Liver (tissue), 9 donors: ENCODE data around the gene DCTN3. TPM values are rescaled to one million over a fixed set of nuclear protein-coding genes. Genes with fewer than 3 reads are reported as not detected.

Source experiments
- DNase-seq: peaks from one replicate; pipeline ENCODE4 v3.0.0-alpha.2; 2017; ENCODE audit warnings: low spot score
- H3K27ac ChIP-seq, 2 donors: one replicate each; pipeline ENCODE4 v1.7.0; 2013; ENCODE audit warnings: inconsistent platforms in 2 of 2, low read length in 2 of 2, control low read depth in 1 of 2, low read depth in 1 of 2, mild to moderate bottlenecking in 1 of 2
- H3K27me3 ChIP-seq, 4 donors: one replicate each; pipeline versions ENCODE4 v1.6.1 to v1.7.0; 2013; ENCODE audit warnings: low read length in 3 of 4, inconsistent platforms in 1 of 4, mild to moderate bottlenecking in 1 of 4, moderate library complexity in 1 of 4; ENCODE audit not compliant: control insufficient read depth in 4 of 4, insufficient read depth in 4 of 4
- H3K36me3 ChIP-seq, 4 donors: one replicate each; pipeline versions ENCODE4 v1.6.1 to v1.7.0; 2013; ENCODE audit warnings: low read length in 3 of 4, mild to moderate bottlenecking in 3 of 4, low read depth in 1 of 4, moderate library complexity in 1 of 4; ENCODE audit not compliant: control insufficient read depth in 4 of 4, insufficient read depth in 3 of 4
- H3K4me1 ChIP-seq, 4 donors: one replicate each; pipeline versions ENCODE4 v1.6.1 to v1.7.0; 2013; ENCODE audit warnings: low read length in 3 of 4, mild to moderate bottlenecking in 3 of 4, moderate library complexity in 1 of 4; ENCODE audit not compliant: control insufficient read depth in 4 of 4, insufficient read depth in 4 of 4
- H3K4me3 ChIP-seq, 3 donors: one replicate each; pipeline versions ENCODE4 v1.6.1 to v1.7.0; 2013; ENCODE audit warnings: low read length in 3 of 3, control low read depth in 1 of 3, low read depth in 1 of 3, mild to moderate bottlenecking in 1 of 3
- H3K9ac ChIP-seq, 2 donors: one replicate each; pipeline ENCODE4 v1.7.0; 2013; ENCODE audit warnings: low read length in 2 of 2, mild to moderate bottlenecking in 2 of 2, moderate library complexity in 2 of 2, control low read depth in 1 of 2, low read depth in 1 of 2
- H3K9me3 ChIP-seq, 4 donors: one replicate each; pipeline versions ENCODE4 v1.6.1 to v1.7.0; 2013; ENCODE audit warnings: low read length in 3 of 4; ENCODE audit not compliant: control insufficient read depth in 4 of 4
- EGR1 ChIP-seq, 2 donors: IDR thresholded peaks; 2 replicates each; pipeline ENCODE4 v1.6.1; 2016 to 2018; ENCODE audit warnings: antibody characterized with exemption in 2 of 2, low read depth in 2 of 2
- FOXA1 ChIP-seq: IDR thresholded peaks from 2 replicates; pipeline ENCODE4 v1.6.1; 2016; ENCODE audit warnings: antibody characterized with exemption
- GABPA ChIP-seq, 2 donors: IDR thresholded peaks in 1 of 2; conservative IDR thresholded peaks in 1 of 2; 2 replicates each; pipeline ENCODE4 v1.6.1; 2016; ENCODE audit warnings: antibody characterized with exemption in 2 of 2, mild to moderate bottlenecking in 1 of 2, moderate library complexity in 1 of 2
- HNF4G ChIP-seq: IDR thresholded peaks from 2 replicates; pipeline ENCODE4 v1.6.1; 2016; ENCODE audit warnings: antibody characterized with exemption
- NR2F2 ChIP-seq: IDR thresholded peaks from 2 replicates; pipeline ENCODE4 v1.6.1; 2016; ENCODE audit warnings: antibody characterized with exemption
- RAD21 ChIP-seq, 2 donors: IDR thresholded peaks; 2 replicates each; pipeline ENCODE4 v1.6.1; 2016; ENCODE audit warnings: antibody characterized with exemption in 2 of 2, mild to moderate bottlenecking in 2 of 2
- RXRA ChIP-seq, 2 donors: IDR thresholded peaks; 2 replicates each; pipeline ENCODE4 v1.6.1; 2017 to 2018; ENCODE audit warnings: antibody characterized with exemption in 2 of 2, mild to moderate bottlenecking in 1 of 2
- SP1 ChIP-seq: IDR thresholded peaks from 2 replicates; pipeline ENCODE4 v1.6.1; 2018; ENCODE audit warnings: antibody characterized with exemption, mild to moderate bottlenecking
- YY1 ChIP-seq: IDR thresholded peaks from 2 replicates; pipeline ENCODE4 v1.6.1; 2016; ENCODE audit warnings: antibody characterized with exemption, mild to moderate bottlenecking
- whole genome bisulfite sequencing: extraction: QIAGEN DNeasy Blood & Tissue Kit; methylation state at CpG from one replicate; pipeline ENCODE4 v1.1.7; 2013; 5-methylcytosine and 5-hydroxymethylcytosine counted together
- polyA plus RNA-seq, 2 donors: library from polyadenylated mRNA; stranded (reverse) in 1 of 2; unstranded in 1 of 2; fragments of 200-250 nt in 1 of 2; fragments of >200 nt in 1 of 2; fragmentation: Nextera tagmentation in 1 of 2; extraction: Ambion mirVana in 1 of 2; gene quantifications; one replicate each; pipeline versions ENCODE4 v1.2.1 to v1.2.3, GENCODE V29; 2013 to 2015
- total RNA-seq, 2 donors: library from RNA; depleted of rRNA; stranded (reverse); fragments of >200 nt; gene quantifications; one replicate each; pipeline ENCODE4 v1.2.3, GENCODE V29; 2014
- TF ChIP-seq, protein P1 (sequence below): IDR thresholded peaks from 2 replicates; pipeline ENCODE4 v1.6.1; 2016; ENCODE audit warnings: antibody characterized with exemption
- TF ChIP-seq, protein P2 (sequence below): fragments of 150-350 bp; IDR thresholded peaks from 2 replicates; pipeline ENCODE4 v1.5.1; 2017; ENCODE audit warnings: improper control_type of control experiment, low read depth, low read length; ENCODE audit not compliant: missing input control
- donor health status: healthy.
- donor health status: healthy.
- donor health status: healthy.
- donor health status: healthy.
- donor health status: healthy.

The DCTN3 gene
- total and polyA plus RNA-seq, 4 donors, result 24.9 to 51.9 (median 46.7) TPM

DNA sequence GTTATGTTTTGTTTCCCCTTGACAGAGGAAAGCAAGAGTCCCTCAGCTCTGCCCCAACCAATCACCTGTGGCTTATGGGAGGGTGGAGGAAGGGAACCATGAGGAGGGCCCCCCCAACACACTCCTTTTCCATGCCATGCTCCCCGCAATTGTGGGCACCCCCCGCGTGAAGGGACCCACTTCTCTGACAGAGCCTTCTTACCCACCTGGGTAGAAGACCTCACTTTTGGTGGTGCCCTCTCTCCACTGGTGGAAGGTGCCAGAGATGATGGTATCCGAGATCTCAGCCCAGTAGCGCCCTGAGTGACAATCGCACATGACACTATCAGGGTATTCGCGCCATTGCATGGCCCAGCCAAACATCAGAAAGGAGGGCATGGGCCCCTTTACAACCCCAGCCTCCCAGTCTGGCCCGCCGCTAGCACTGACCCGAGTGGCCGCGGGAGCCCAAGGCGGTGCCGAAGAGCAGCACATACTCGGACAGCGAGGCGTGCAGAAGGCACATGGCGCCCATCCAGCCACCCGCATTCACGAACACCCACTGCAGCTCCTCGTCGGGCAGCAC is 16.6 kb upstream of the DCTN3 start:
- Histone ChIP-seq H3K27me3 (no peaks in the 10 kb centered on the region), H3K4me3 (peak overlapping the region; percentile 73 to 85 (median 77)), H3K9ac (peak overlapping the region; percentile 57 to 61), H3K9me3 (no peaks in the 10 kb centered on the region), H3K4me1 (peaks cover 12 to 62% (median 60%) of the 10 kb centered on the region in 4 donors), H3K36me3 (peaks cover 0 to 4% (median 2%) of the 10 kb centered on the region in 4 donors), H3K27ac (peak overlapping the region; percentile 80 to 86)
- TF ChIP-seq NR2F2 (no peak), EGR1 (IDR thresholded peaks at IDR 0.05; ENCODE audit: low read depth in 2 of 2) (no peak), SP1 (no peak), GABPA (IDR thresholded peaks at IDR 0.05 in 1 of 2, conservative IDR thresholded peaks at IDR 0.05 in 1 of 2) (no peak)
- TF ChIP-seq, protein P1, sequence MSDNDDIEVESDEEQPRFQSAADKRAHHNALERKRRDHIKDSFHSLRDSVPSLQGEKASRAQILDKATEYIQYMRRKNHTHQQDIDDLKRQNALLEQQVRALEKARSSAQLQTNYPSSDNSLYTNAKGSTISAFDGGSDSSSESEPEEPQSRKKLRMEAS, result no peak
- no peak for DNase-seq
- WGBS, result 5% methylated on average over 23 of the region's 23 CpGs

DNA sequence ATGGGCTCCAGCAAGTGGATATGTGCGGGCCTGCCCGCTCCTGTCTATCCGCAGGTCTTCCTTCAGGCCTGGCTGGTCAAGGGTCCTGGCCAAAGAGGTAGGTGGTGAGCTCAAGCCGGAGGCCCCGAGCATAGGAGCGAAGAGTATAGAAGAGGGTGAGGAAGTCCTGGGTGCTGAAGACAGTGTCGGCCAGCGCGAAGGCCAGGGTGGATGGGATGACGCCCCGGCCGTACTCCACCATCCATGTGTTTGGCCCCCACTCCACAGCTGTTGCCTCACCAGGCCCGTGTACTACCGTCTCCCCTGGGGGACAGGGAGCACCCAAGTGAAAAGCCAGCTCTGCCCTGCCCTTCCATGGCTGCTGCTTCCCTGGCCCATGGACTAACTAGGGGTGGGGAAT is 15.3 kb upstream of the DCTN3 start:
- WGBS, result 87% methylated on average over 14 of the region's 14 CpGs
- no peak for TF ChIP-seq FOXA1
- H3K4me1 ChIP-seq, result peaks cover 9 to 72% (median 65%) of the 10 kb centered on the region in 4 donors
- H3K36me3 ChIP-seq, result peaks cover 0 to 4% (median 2%) of the 10 kb centered on the region in 4 donors
- H3K9me3 ChIP-seq, result no peaks in the 10 kb centered on the region
- no peak overlapping the region for H3K9ac ChIP-seq
- no peak for DNase-seq
- no peak overlapping the region for H3K27ac ChIP-seq
- peak overlapping the region in 1 of 3 donors; percentile 73 for H3K4me3 ChIP-seq
- H3K27me3 ChIP-seq, result no peaks in the 10 kb centered on the region

DNA sequence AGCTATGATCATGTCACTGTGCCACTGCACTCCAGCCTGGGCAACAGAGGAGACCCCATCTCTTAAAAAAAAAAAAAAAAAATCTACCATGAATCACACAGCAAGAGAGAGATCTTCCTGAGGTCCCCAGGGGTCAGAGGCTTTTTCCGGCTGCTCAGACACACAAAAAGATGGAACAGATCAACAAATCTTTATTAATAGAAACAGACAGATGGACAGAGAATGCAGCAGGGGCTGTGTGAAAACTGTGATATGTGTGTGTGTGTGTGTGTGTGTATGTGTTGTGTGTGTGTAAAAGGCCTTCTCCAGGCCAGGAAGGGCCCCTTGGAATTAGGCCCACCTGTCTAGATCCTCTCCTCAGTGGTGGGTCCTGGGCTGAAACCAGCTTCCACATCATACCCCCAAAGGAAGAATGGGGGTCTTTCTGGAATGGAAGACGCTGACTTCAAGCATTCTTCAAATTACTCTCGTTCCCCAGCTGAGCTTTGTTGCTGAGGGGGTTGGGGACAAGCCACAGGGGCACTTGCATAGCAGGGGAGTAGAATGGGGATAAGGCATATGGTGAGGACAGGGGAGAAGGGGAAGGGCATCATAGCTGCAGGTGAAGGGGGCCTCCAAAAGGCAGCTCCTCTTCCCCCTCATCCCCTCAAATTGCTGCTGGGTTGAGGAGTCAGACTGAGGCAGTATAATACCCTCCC is 14.4 kb upstream of the DCTN3 start:
- 67% methylated on average over 3 of the region's 3 CpGs for WGBS

DNA sequence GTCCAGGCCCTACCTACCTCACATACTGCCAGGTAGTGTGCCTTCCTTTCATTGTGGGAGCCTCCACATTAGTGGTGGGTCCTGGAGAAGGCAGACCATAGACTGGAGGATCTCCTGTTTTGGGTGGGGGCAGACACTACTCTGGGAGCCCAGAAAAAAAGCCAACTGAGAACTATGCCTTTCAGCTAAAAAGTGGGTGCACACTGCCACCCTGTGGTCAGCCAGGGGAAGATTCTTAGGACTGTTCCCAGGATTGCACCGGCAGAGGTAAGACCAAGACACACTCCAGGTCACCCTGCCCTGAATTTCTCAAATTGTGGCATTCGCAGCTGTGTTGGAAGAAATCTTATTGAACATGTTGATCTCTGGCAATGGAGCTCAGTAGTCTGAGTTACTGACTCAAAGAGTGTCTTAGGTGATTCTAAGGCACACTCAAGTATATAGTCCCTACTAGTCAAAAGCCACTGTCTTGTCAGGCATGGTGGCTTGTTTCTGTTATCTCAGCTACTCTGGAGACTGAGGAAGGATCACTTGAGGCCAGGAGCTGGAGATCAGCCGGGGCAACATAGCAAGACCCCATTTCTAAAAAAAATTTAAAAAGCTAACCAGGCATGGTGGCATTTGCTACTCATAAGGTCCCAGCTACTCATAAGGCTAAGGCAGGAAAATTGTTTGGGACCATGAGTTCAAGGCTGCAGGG is 13.7 kb upstream of the DCTN3 start:
- H3K27ac ChIP-seq, result no peak overlapping the region
- TF ChIP-seq YY1 (no peak), RAD21 (IDR thresholded peaks at IDR 0.05) (peak; percentile 90 to 92), EGR1 (IDR thresholded peaks at IDR 0.05; ENCODE audit: low read depth in 2 of 2) (no peak), HNF4G (no peak), FOXA1 (no peak), RXRA (IDR thresholded peaks at IDR 0.05) (peak in 1 of 2 donors; percentile 9)
- TF ChIP-seq, protein P2, sequence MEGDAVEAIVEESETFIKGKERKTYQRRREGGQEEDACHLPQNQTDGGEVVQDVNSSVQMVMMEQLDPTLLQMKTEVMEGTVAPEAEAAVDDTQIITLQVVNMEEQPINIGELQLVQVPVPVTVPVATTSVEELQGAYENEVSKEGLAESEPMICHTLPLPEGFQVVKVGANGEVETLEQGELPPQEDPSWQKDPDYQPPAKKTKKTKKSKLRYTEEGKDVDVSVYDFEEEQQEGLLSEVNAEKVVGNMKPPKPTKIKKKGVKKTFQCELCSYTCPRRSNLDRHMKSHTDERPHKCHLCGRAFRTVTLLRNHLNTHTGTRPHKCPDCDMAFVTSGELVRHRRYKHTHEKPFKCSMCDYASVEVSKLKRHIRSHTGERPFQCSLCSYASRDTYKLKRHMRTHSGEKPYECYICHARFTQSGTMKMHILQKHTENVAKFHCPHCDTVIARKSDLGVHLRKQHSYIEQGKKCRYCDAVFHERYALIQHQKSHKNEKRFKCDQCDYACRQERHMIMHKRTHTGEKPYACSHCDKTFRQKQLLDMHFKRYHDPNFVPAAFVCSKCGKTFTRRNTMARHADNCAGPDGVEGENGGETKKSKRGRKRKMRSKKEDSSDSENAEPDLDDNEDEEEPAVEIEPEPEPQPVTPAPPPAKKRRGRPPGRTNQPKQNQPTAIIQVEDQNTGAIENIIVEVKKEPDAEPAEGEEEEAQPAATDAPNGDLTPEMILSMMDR, result peak; percentile 86
- H3K27me3 ChIP-seq, result no peaks in the 10 kb centered on the region
- no peaks in the 10 kb centered on the region for H3K9me3 ChIP-seq
- H3K9ac ChIP-seq, result no peak overlapping the region
- DNase-seq, result peak; percentile 77
- H3K4me1 ChIP-seq, result peaks cover 8 to 87% (median 79%) of the 10 kb centered on the region in 4 donors
- no peak overlapping the region for H3K4me3 ChIP-seq
- H3K36me3 ChIP-seq, result peaks cover 0 to 4% (median 2%) of the 10 kb centered on the region in 4 donors
- 22% methylated on average over 3 of the region's 3 CpGs for WGBS

More for the DNA sequence above, 14.4 kb upstream of the DCTN3 start:
- Histone ChIP-seq H3K9me3 (no peaks in the 10 kb centered on the region), H3K4me1 (peaks cover 7 to 80% (median 73%) of the 10 kb centered on the region in 4 donors), H3K9ac (no peak overlapping the region), H3K27me3 (no peaks in the 10 kb centered on the region), H3K36me3 (peaks cover 0 to 4% (median 2%) of the 10 kb centered on the region in 4 donors), H3K4me3 (no peak overlapping the region), H3K27ac (no peak overlapping the region)
- no peak for TF ChIP-seq FOXA1
- TF ChIP-seq RAD21 (IDR thresholded peaks at IDR 0.05), result no peak
- TF ChIP-seq SP1, result no peak
- no peak for TF ChIP-seq GABPA (IDR thresholded peaks at IDR 0.05 in 1 of 2, conservative IDR thresholded peaks at IDR 0.05 in 1 of 2)
- DNase-seq, result no peak
